Fibroblast of skin of left biceps (primary cell): ENCODE measurements around the gene VDAC1.

ENCODE experiments used
- DNase-seq, 2 experiments: peaks; one replicate each; pipeline ENCODE4 v3.0.0-alpha.2; 2013; ENCODE audit warnings: low read depth in 2 of 2

The VDAC1 gene

GRCh38 chr5:133926489-133927299 lies 78.1 kb downstream of the VDAC1 start:
- DNase-seq = no peak

- DNase-seq = no peak
Measured at GRCh38 chr5:133925866-133926488, 78.8 kb downstream of the VDAC1 start.

DNA sequence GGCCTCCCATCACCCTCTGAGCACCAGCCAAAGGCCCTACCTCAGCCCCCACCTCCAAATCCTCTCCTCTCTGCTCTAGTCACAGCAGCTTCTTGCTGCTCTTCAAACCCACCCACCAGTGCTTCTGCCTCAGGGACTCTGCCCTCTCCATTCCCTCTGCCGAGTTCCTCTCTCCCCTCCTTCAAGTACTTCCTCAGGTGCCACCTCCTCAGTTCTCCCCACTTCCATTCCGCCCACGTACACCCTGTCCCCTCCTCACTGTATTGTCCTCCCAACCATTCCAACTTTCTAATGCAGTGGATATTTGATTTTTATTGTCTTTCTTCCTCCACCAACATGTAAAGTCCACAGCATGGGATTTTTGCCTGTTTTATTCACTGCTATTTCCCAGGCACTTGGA lies 79.5 kb downstream of the VDAC1 start:
- no peak for DNase-seq

DNA sequence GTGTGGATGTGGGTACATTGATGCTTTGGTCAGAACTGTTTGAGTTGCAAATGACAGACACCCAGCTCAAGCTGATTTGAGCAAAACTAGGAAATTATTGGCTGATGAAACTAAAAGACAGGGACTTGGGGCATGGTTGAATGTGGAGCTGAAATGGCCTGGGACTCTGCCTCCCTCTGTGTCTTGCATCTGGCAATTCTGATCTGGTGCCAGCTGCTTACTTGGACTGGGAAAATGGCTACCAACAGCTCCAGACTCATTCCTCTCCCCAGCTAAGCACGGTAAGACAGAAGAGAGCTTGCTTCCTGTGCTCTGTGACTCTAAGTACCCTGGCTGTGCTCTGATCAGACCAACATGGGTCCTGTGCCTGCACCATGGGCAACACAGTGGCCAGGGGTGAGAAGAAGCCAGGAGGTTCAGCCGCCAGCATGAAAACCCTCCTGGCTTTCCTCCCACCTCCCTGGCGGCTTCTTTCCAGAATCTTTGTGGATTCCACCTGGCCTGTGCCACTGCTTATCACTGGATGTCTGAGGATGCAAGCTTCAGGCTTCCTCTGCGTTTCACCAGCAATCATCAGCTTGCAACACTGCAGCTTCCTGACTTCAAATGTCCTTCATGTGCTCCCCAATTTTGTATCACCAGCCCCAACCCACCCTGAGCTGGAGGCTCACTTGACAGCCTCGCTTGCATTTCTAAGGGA lies 80.4 kb downstream of the VDAC1 start:
- DNase-seq = no peak

DNA sequence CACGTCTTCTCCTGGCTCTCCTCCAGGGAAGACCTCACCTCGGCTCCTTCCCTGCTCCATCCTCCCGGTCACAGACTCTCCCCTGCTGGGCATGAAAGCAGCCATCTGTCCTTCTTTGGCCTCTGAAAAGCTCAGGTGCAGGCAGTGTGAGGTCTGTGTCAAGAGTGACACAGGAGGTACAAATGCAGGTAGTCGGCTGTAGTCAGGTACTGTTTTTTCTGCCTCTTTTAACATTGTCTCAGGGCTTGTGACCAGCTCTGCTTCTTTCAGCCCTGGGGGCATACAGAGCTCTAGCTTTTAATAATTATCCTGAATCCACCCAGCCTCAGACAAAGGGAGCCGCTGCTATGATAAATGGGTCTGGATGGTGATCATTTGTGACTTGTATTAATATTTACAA lies 82.8 kb downstream of the VDAC1 start:
- no peak for DNase-seq
